ENCODE measurements around the gene FRA10AC1. TPM values are rescaled to one million over a fixed set of nuclear protein-coding genes. Genes with fewer than 3 reads are reported as not detected.

The FRA10AC1 gene
- total and polyA plus RNA-seq, 2 donors (not counting 1 experiment from before 2014, with no cell fraction given): 5.0 to 29.7 TPM

GRCh38 chr10:93707623-93708022, 5.2 kb upstream of the FRA10AC1 start:
- Mint-ChIP-seq H3K27ac (no peak overlapping the region), H3K4me1 (peaks cover 6% of the 10 kb centered on the region), H3K27me3 (peaks cover 5% of the 10 kb centered on the region), H3K4me3 (no peak overlapping the region), H3K9me3 (ENCODE audit: insufficient read depth) (no peaks in the 10 kb centered on the region)
- H3K27ac ChIP-seq (ENCODE audit: low read length in 2 of 2): no peak overlapping the region
- H3K4me2 ChIP-seq (replicated peaks; ENCODE audit: low read depth, low read length, poor library complexity, severe bottlenecking): no peak overlapping the region
- POLR2A ChIA-PET: no interaction called here
- no peaks in the 10 kb centered on the region for H3K79me2 ChIP-seq (ENCODE audit: control insufficient read depth, insufficient read depth, low read length)
- ATAC-seq (ENCODE audit: low read depth) (no peak), DNase-seq (no peak)
- intact Hi-C loops (cut with micrococcal nuclease): loop anchor here (10.0 kb wide), 2 partner anchors 187 to 837 kb away; partner anchors contain the start of genes HELLS and SLC35G1
- H3K4me1 ChIP-seq (ENCODE audit: control insufficient read depth in 2 of 2, insufficient read depth in 2 of 2, low read length in 2 of 2): peaks cover 4% of the 10 kb centered on the region in 2 donors
- no peak overlapping the region for H3K4me3 ChIP-seq (ENCODE audit: control extremely low read depth in 1 of 5, extremely low read depth in 1 of 5, insufficient read depth in 1 of 5, low read depth in 2 of 5, low read length in 4 of 5)
- H3K27me3 ChIP-seq (replicated peaks in 1 of 4; ENCODE audit: control extremely low read depth in 1 of 4, control insufficient read depth in 3 of 4, insufficient read depth in 4 of 4, low read length in 3 of 4): no peaks in the 10 kb centered on the region
- H2AFZ ChIP-seq (ENCODE audit: insufficient read depth, low read depth, low read length, poor library complexity, severe bottlenecking): no peak overlapping the region
- TF ChIP-seq CTCF (IDR thresholded peaks at IDR 0.05) (no peak), EZH2 (IDR thresholded peaks at IDR 0.05; ENCODE audit: borderline replicate concordance, insufficient read depth, low read depth, low read length, poor library complexity, severe bottlenecking) (no peak)
- CTCF ChIA-PET: no interaction called here
- H3K9ac ChIP-seq (ENCODE audit: low read length): no peak overlapping the region
- H4K20me1 ChIP-seq (ENCODE audit: control insufficient read depth, insufficient read depth, low read length, poor library complexity, severe bottlenecking): no peaks in the 10 kb centered on the region
- no peaks in the 10 kb centered on the region for H3K36me3 ChIP-seq (replicated peaks in 1 of 2; ENCODE audit: control extremely low read depth in 1 of 2, control insufficient read depth in 1 of 2, extremely low read depth in 1 of 2, insufficient read depth in 2 of 2, low read length in 1 of 2)
- no peaks in the 10 kb centered on the region for H3K9me3 ChIP-seq (ENCODE audit: control extremely low read depth in 1 of 3, control insufficient read depth in 2 of 3, insufficient read depth in 1 of 3, low read length in 2 of 3)

- Mint-ChIP-seq H3K4me3 (no peak overlapping the region), H3K27ac (no peak overlapping the region), H3K9me3 (ENCODE audit: insufficient read depth) (no peaks in the 10 kb centered on the region)
These were observed 2.1 kb upstream of the FRA10AC1 start for GRCh38 chr10:93704451-93704850.

More at GRCh38 chr10:93704451-93704850, 2.1 kb upstream of the FRA10AC1 start:
- POLR2A ChIA-PET: no interaction called here
- Mint-ChIP-seq H3K4me1 (peaks cover 9% of the 10 kb centered on the region), H3K27me3 (peaks cover 4% of the 10 kb centered on the region)
- no peak overlapping the region for H3K9ac ChIP-seq (ENCODE audit: low read length)
- peak overlapping the region; percentile 90 for H2AFZ ChIP-seq (ENCODE audit: insufficient read depth, low read depth, low read length, poor library complexity, severe bottlenecking)
- no peaks in the 10 kb centered on the region for H3K79me2 ChIP-seq (ENCODE audit: control insufficient read depth, insufficient read depth, low read length)
- CTCF ChIA-PET: interaction anchor here (1.0 kb wide), 1 partner anchor 39 kb away, joined by 3 read pairs; no protein-coding TSS in a partner anchor
- no peaks in the 10 kb centered on the region for H3K9me3 ChIP-seq (ENCODE audit: control extremely low read depth in 1 of 3, control insufficient read depth in 2 of 3, insufficient read depth in 1 of 3, low read length in 2 of 3)
- WGBS (ENCODE audit: insufficient coverage): no CpG with 5 or more reads among the region's 5 CpGs
- H3K27ac ChIP-seq (ENCODE audit: low read length in 2 of 2): no peak overlapping the region
- DNase-seq (no peak), ATAC-seq (ENCODE audit: low read depth) (no peak)
- H3K4me2 ChIP-seq (replicated peaks; ENCODE audit: low read depth, low read length, poor library complexity, severe bottlenecking): no peak overlapping the region
- TF ChIP-seq EZH2 (IDR thresholded peaks at IDR 0.05; ENCODE audit: borderline replicate concordance, insufficient read depth, low read depth, low read length, poor library complexity, severe bottlenecking) (no peak), CTCF (IDR thresholded peaks at IDR 0.05) (no peak)
- H4K20me1 ChIP-seq (ENCODE audit: control insufficient read depth, insufficient read depth, low read length, poor library complexity, severe bottlenecking): no peaks in the 10 kb centered on the region
- H3K36me3 ChIP-seq (replicated peaks in 1 of 2; ENCODE audit: control extremely low read depth in 1 of 2, control insufficient read depth in 1 of 2, extremely low read depth in 1 of 2, insufficient read depth in 2 of 2, low read length in 1 of 2): peaks cover 0 to 2% of the 10 kb centered on the region in 2 experiments
- peaks cover 11% of the 10 kb centered on the region in 2 donors for H3K4me1 ChIP-seq (ENCODE audit: control insufficient read depth in 2 of 2, insufficient read depth in 2 of 2, low read length in 2 of 2)
- no peaks in the 10 kb centered on the region for H3K27me3 ChIP-seq (replicated peaks in 1 of 4; ENCODE audit: control extremely low read depth in 1 of 4, control insufficient read depth in 3 of 4, insufficient read depth in 4 of 4, low read length in 3 of 4)
- intact Hi-C loops (cut with micrococcal nuclease): loop anchor here (5.0 to 10.0 kb wide), 5 partner anchors 190 to 1907 kb away; partner anchors contain the start of genes CPEB3, HELLS, KIF11 and MARCHF5
- no peak overlapping the region for H3K4me3 ChIP-seq (ENCODE audit: control extremely low read depth in 1 of 5, extremely low read depth in 1 of 5, insufficient read depth in 1 of 5, low read depth in 2 of 5, low read length in 4 of 5)
